Effector memory CD8-positive, alpha-beta T cell (primary cell): ENCODE measurements around the gene NOTCH1.
A peak's percentile ranks its signal among the peaks of the same experiment; 100 is the strongest.

Experiments
- ATAC-seq: fragments of 150-1000 bp; cut with Tn5 transposase; replicated peaks from 2 replicates; pipeline ENCODE4 v1.10.0; 2021; ENCODE audit warnings: mild to moderate bottlenecking, moderate library complexity
- DNase-seq, 3 experiments: peaks; one replicate each; pipeline ENCODE4 v3.0.0; 2021
- H3K27ac Mint-ChIP-seq, 2 donors: one replicate each; pipeline ENCODE4 v1.8.0; 2022; ENCODE audit warnings: mild to moderate bottlenecking in 2 of 2, mixed read lengths in 2 of 2, moderate library complexity in 2 of 2
- H3K27me3 Mint-ChIP-seq, 2 donors: one replicate each; pipeline ENCODE4 v1.8.0; 2022; ENCODE audit warnings: mixed read lengths in 2 of 2
- H3K36me3 Mint-ChIP-seq: one replicate; pipeline ENCODE4 v1.8.0; 2022; ENCODE audit warnings: mild to moderate bottlenecking, moderate library complexity, mixed read lengths; ENCODE audit not compliant: insufficient read depth
- H3K4me1 Mint-ChIP-seq, 2 donors: one replicate each; pipeline ENCODE4 v1.8.0; 2022; ENCODE audit warnings: low read depth in 2 of 2, mixed read lengths in 2 of 2
- H3K4me3 Mint-ChIP-seq, 2 donors: one replicate each; pipeline ENCODE4 v1.8.0; 2022; ENCODE audit warnings: mild to moderate bottlenecking in 2 of 2, mixed read lengths in 2 of 2, moderate library complexity in 2 of 2
- H3K9me3 Mint-ChIP-seq, 2 donors: one replicate each; pipeline ENCODE4 v1.8.0; 2022; ENCODE audit warnings: mixed read lengths in 2 of 2

The NOTCH1 gene

GRCh38 chr9:136481558-136481957 lies 64.3 kb downstream of the NOTCH1 start:
- Mint-ChIP-seq H3K27me3 (no peaks in the 10 kb centered on the region), H3K9me3 (no peaks in the 10 kb centered on the region), H3K27ac (peak overlapping the region; percentile 98 to 99), H3K36me3 (peaks cover 61% of the 10 kb centered on the region), H3K4me1 (peaks cover 24 to 35% of the 10 kb centered on the region in 2 donors), H3K4me3 (peak overlapping the region; percentile 97 to 98)
- DNase-seq = peak in 1 of 3 experiments; percentile 15
- no peak for ATAC-seq

- Mint-ChIP-seq H3K27ac (peak overlapping the region in 1 of 2 donors; percentile 15), H3K4me1 (peaks cover 12 to 22% of the 10 kb centered on the region in 2 donors), H3K27me3 (no peaks in the 10 kb centered on the region), H3K4me3 (no peak overlapping the region), H3K9me3 (no peaks in the 10 kb centered on the region), H3K36me3 (peaks cover 66% of the 10 kb centered on the region)
- DNase-seq = no peak
- no peak for ATAC-seq
Observed at GRCh38 chr9:136476369-136477150, 69.3 kb downstream of the NOTCH1 start.

GRCh38 chr9:136474974-136475865 lies 70.6 kb downstream of the NOTCH1 start:
- peaks cover 10 to 17% of the 10 kb centered on the region in 2 donors for H3K4me1 Mint-ChIP-seq
- no peak for ATAC-seq
- DNase-seq = no peak
- no peak overlapping the region for H3K4me3 Mint-ChIP-seq
- H3K27me3 Mint-ChIP-seq = no peaks in the 10 kb centered on the region
- H3K27ac Mint-ChIP-seq = peak overlapping the region in 1 of 2 donors; percentile 15
- H3K36me3 Mint-ChIP-seq = peaks cover 76% of the 10 kb centered on the region
- H3K9me3 Mint-ChIP-seq = no peaks in the 10 kb centered on the region

GRCh38 chr9:136474021-136474640 lies 71.7 kb downstream of the NOTCH1 start:
- peaks cover 78% of the 10 kb centered on the region for H3K36me3 Mint-ChIP-seq
- H3K9me3 Mint-ChIP-seq = no peaks in the 10 kb centered on the region

GRCh38 chr9:136473354-136473721 lies 72.5 kb downstream of the NOTCH1 start:
- ATAC-seq (no peak), DNase-seq (no peak)
- Mint-ChIP-seq H3K27me3 (no peaks in the 10 kb centered on the region), H3K36me3 (peaks cover 79% of the 10 kb centered on the region), H3K27ac (peak overlapping the region in 1 of 2 donors; percentile 70), H3K9me3 (no peaks in the 10 kb centered on the region), H3K4me3 (no peak overlapping the region), H3K4me1 (peaks cover 5 to 6% of the 10 kb centered on the region in 2 donors)

More at GRCh38 chr9:136474021-136474640, 71.7 kb downstream of the NOTCH1 start:
- DNase-seq (no peak), ATAC-seq (no peak)
- H3K27me3 Mint-ChIP-seq = no peaks in the 10 kb centered on the region
- no peak overlapping the region for H3K4me3 Mint-ChIP-seq
- peaks cover 7 to 12% of the 10 kb centered on the region in 2 donors for H3K4me1 Mint-ChIP-seq
- peak overlapping the region in 1 of 2 donors; percentile 70 for H3K27ac Mint-ChIP-seq

GRCh38 chr9:136472640-136473353 lies 73.1 kb downstream of the NOTCH1 start:
- no peaks in the 10 kb centered on the region for H3K9me3 Mint-ChIP-seq
- H3K4me1 Mint-ChIP-seq = peaks cover 5% of the 10 kb centered on the region in 2 donors
- ATAC-seq = no peak
- no peak overlapping the region for H3K4me3 Mint-ChIP-seq
- no peak overlapping the region for H3K27ac Mint-ChIP-seq
- no peaks in the 10 kb centered on the region for H3K27me3 Mint-ChIP-seq
- peaks cover 77% of the 10 kb centered on the region for H3K36me3 Mint-ChIP-seq
- DNase-seq = no peak

- no peaks in the 10 kb centered on the region for H3K9me3 Mint-ChIP-seq
- peaks cover 77% of the 10 kb centered on the region for H3K36me3 Mint-ChIP-seq
- DNase-seq = no peak
- no peak overlapping the region for H3K4me3 Mint-ChIP-seq
- no peak for ATAC-seq
- no peaks in the 10 kb centered on the region for H3K27me3 Mint-ChIP-seq
- H3K27ac Mint-ChIP-seq = no peak overlapping the region
- H3K4me1 Mint-ChIP-seq = peaks cover 5% of the 10 kb centered on the region in 2 donors
Observed at GRCh38 chr9:136471802-136472487, 73.9 kb downstream of the NOTCH1 start.

GRCh38 chr9:136470792-136471469 lies 74.9 kb downstream of the NOTCH1 start:
- H3K4me3 Mint-ChIP-seq = no peak overlapping the region

GRCh38 chr9:136470356-136470755 lies 75.5 kb downstream of the NOTCH1 start:
- no peak for DNase-seq
- H3K36me3 Mint-ChIP-seq = peaks cover 77% of the 10 kb centered on the region
- H3K27me3 Mint-ChIP-seq = no peaks in the 10 kb centered on the region
- peaks cover 3 to 5% of the 10 kb centered on the region in 2 donors for H3K4me1 Mint-ChIP-seq
- no peak overlapping the region for H3K27ac Mint-ChIP-seq
- no peak overlapping the region for H3K4me3 Mint-ChIP-seq
- no peak for ATAC-seq
- no peaks in the 10 kb centered on the region for H3K9me3 Mint-ChIP-seq

More at GRCh38 chr9:136470792-136471469, 74.9 kb downstream of the NOTCH1 start:
- Mint-ChIP-seq H3K4me1 (peaks cover 2 to 5% of the 10 kb centered on the region in 2 donors), H3K9me3 (no peaks in the 10 kb centered on the region), H3K36me3 (peaks cover 77% of the 10 kb centered on the region), H3K27me3 (no peaks in the 10 kb centered on the region), H3K27ac (no peak overlapping the region)
- DNase-seq = no peak
- ATAC-seq = no peak

GRCh38 chr9:136467766-136468165 lies 78.1 kb downstream of the NOTCH1 start:
- Mint-ChIP-seq H3K9me3 (no peaks in the 10 kb centered on the region), H3K36me3 (peaks cover 80% of the 10 kb centered on the region), H3K4me1 (peaks cover 3 to 4% of the 10 kb centered on the region in 2 donors), H3K27me3 (no peaks in the 10 kb centered on the region), H3K27ac (no peak overlapping the region), H3K4me3 (no peak overlapping the region)
- ATAC-seq (no peak), DNase-seq (no peak)

GRCh38 chr9:136466155-136466541 lies 79.7 kb downstream of the NOTCH1 start:
- DNase-seq (no peak), ATAC-seq (no peak)
- no peak overlapping the region for H3K4me3 Mint-ChIP-seq
- H3K27me3 Mint-ChIP-seq = no peaks in the 10 kb centered on the region
- peaks cover 83% of the 10 kb centered on the region for H3K36me3 Mint-ChIP-seq
- H3K4me1 Mint-ChIP-seq = peaks cover 3 to 4% of the 10 kb centered on the region in 2 donors
- no peak overlapping the region for H3K27ac Mint-ChIP-seq
- no peaks in the 10 kb centered on the region for H3K9me3 Mint-ChIP-seq
